Measurements from ENCODE around the gene FIGN.

- no peak for TF ChIP-seq CTCF (IDR thresholded peaks at IDR 0.05)
- no peak for TF ChIP-seq POLR2A (IDR thresholded peaks at IDR 0.05)
These were observed 109.1 kb downstream of the FIGN start for GRCh38 chr2:163626639-163627109.
